ENCODE measurements around the gene SMC6. TPM values are rescaled to one million over a fixed set of nuclear protein-coding genes. Genes with fewer than 3 reads are reported as not detected.

The SMC6 gene
- total RNA-seq, 1 experiment from 2014 or later: 40.3 TPM

DNA sequence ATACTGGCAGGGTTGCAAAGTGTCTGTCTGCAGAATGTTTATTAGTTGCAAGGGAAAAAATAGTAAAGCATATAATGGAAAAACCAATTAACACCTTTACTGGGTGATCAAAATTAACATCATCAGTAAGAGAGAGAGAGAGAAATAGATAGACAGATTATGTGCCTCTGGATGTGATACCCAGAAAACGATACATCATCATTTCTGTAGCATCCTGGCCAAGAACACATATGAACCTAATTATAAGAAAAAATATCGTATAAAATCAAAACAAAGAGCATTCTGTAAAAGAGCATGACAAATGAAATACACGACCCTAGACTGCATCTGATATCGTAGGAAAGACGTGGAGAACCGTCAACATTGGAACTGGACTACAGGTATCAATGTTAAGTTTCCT is 64.6 kb downstream of the SMC6 start:
- Mint-ChIP-seq H3K27ac (no peak overlapping the region), H3K4me1 (no peaks in the 10 kb centered on the region), H3K9me3 (no peaks in the 10 kb centered on the region; a peak in 1 of 5 replicates), H3K36me3 (ENCODE audit: insufficient read depth in 1 of 3, low read depth in 3 of 3) (peaks cover 29 to 69% (median 60%) of the 10 kb centered on the region in 3 experiments), H3K27me3 (ENCODE audit: low read depth) (no peaks in the 10 kb centered on the region), H3K4me3 (no peak overlapping the region)
- no peaks in the 10 kb centered on the region for H3K9me3 ChIP-seq (ENCODE audit: control insufficient read depth, low read depth, low read length)
- no peak overlapping the region for H2BK20ac ChIP-seq (ENCODE audit: low read depth, low read length, poor library complexity, severe bottlenecking)
- no peaks in the 10 kb centered on the region for H3K79me1 ChIP-seq (ENCODE audit: insufficient read depth, low read depth, low read length, poor library complexity, severe bottlenecking)
- H3K4me1 ChIP-seq (ENCODE audit: insufficient read depth, low read length): no peaks in the 10 kb centered on the region
- H3K9ac ChIP-seq (ENCODE audit: extremely low read depth, insufficient read length, low read length): no peak overlapping the region
- H4K8ac ChIP-seq (replicated peaks; ENCODE audit: insufficient read length, low read depth, low read length): no peak overlapping the region
- no peak overlapping the region for H3K27ac ChIP-seq (ENCODE audit: insufficient read length, low read depth, low read length)
- no peak overlapping the region for H2BK120ac ChIP-seq (ENCODE audit: low read depth, low read length, poor library complexity, severe bottlenecking)
- H2AK5ac ChIP-seq (ENCODE audit: insufficient read length, low read length): no peak overlapping the region
- no peak overlapping the region for H3K23ac ChIP-seq (ENCODE audit: insufficient read length, low read depth, low read length)
- no peak overlapping the region for H3K56ac ChIP-seq (ENCODE audit: insufficient read length, low read depth, low read length)
- no peak overlapping the region for H3K18ac ChIP-seq (ENCODE audit: insufficient read length, low read depth, low read length)
- WGBS (ENCODE audit: extremely low coverage, insufficient read length, low lambda C conversion rate): no CpG with 5 or more reads among the region's 6 CpGs
- no peaks in the 10 kb centered on the region for H3K79me2 ChIP-seq (ENCODE audit: insufficient read depth, low read length)
- no peak overlapping the region for H4K5ac ChIP-seq (ENCODE audit: insufficient read length, low read depth, low read length)
- DNase-seq: no peak
- no peak overlapping the region for H2BK5ac ChIP-seq (ENCODE audit: insufficient read length, low read length)
- H3K27me3 ChIP-seq (ENCODE audit: insufficient read depth, low read length): no peaks in the 10 kb centered on the region
- TF ChIP-seq, protein P1, sequence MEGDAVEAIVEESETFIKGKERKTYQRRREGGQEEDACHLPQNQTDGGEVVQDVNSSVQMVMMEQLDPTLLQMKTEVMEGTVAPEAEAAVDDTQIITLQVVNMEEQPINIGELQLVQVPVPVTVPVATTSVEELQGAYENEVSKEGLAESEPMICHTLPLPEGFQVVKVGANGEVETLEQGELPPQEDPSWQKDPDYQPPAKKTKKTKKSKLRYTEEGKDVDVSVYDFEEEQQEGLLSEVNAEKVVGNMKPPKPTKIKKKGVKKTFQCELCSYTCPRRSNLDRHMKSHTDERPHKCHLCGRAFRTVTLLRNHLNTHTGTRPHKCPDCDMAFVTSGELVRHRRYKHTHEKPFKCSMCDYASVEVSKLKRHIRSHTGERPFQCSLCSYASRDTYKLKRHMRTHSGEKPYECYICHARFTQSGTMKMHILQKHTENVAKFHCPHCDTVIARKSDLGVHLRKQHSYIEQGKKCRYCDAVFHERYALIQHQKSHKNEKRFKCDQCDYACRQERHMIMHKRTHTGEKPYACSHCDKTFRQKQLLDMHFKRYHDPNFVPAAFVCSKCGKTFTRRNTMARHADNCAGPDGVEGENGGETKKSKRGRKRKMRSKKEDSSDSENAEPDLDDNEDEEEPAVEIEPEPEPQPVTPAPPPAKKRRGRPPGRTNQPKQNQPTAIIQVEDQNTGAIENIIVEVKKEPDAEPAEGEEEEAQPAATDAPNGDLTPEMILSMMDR (conservative IDR thresholded peaks at IDR 0.05): no peak
- H3K4me2 ChIP-seq (ENCODE audit: insufficient read depth, insufficient read length, low read length): no peak overlapping the region
- no peak overlapping the region for H2BK12ac ChIP-seq (ENCODE audit: insufficient read length, low read depth, low read length)
- no peak overlapping the region for H3K14ac ChIP-seq (ENCODE audit: insufficient read depth, low read length)
- H3K23me2 ChIP-seq (ENCODE audit: insufficient read length, low read depth, low read length, poor library complexity, severe bottlenecking): no peaks in the 10 kb centered on the region
- no peak overlapping the region for H3K4ac ChIP-seq (ENCODE audit: low read depth, low read length)
- H2BK15ac ChIP-seq (ENCODE audit: low read depth, low read length): no peak overlapping the region
- no peak overlapping the region for H2AFZ ChIP-seq (ENCODE audit: low read length)
- H4K91ac ChIP-seq (ENCODE audit: insufficient read length, low read depth, low read length): no peak overlapping the region
- H3T11ph ChIP-seq (ENCODE audit: low read length): no peak overlapping the region
- H4K20me1 ChIP-seq (ENCODE audit: control insufficient read depth, insufficient read depth, insufficient read length): no peaks in the 10 kb centered on the region
